GM19035 (cell line): ENCODE measurements around the gene KRTAP10-4.
"Not testable (repeated sequence)": the region's sequence is repeated elsewhere in the genome, so short reads cannot be mapped to it uniquely, and the experiment has no call there.

Experiments used
- ATAC-seq: cut with Tn5 transposase; IDR thresholded peaks from one replicate; pipeline ENCODE4 v1.9.1; 2021; ENCODE audit not compliant: unreplicated experiment

The KRTAP10-4 gene

DNA sequence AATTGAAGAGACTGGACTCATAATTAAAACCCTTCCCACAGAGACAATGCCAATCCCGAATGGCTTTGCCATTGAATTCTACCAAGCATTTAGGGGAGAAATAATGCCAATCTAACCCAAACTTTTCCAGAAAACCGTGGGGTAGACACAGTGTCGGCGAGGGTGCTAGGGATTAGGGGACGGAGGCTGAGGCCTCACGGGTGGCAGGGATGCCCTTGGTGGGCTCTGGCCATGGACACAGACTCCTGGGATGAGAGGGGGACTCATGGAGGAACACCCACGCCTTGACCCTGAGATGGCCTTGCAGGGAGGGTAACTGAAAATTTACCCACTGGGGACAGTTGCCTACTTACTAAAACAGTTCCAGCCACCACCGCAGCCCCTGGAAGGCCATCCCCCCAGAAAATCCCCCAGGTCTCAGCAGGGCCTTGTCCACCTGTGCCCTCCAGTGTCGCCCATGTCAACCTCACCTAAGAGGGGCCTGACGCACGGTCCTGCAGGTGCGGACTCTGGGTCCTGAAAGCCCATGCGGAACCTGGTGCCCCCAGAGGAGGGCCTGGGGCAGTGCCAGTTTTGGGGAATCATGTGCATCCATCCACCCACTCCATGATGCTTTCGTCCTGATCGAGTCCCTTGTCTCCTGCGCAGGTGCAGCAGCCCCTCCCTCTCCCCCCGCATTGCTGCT, 5.0 kb downstream of the KRTAP10-4 start:
- ATAC-seq = no peak

DNA sequence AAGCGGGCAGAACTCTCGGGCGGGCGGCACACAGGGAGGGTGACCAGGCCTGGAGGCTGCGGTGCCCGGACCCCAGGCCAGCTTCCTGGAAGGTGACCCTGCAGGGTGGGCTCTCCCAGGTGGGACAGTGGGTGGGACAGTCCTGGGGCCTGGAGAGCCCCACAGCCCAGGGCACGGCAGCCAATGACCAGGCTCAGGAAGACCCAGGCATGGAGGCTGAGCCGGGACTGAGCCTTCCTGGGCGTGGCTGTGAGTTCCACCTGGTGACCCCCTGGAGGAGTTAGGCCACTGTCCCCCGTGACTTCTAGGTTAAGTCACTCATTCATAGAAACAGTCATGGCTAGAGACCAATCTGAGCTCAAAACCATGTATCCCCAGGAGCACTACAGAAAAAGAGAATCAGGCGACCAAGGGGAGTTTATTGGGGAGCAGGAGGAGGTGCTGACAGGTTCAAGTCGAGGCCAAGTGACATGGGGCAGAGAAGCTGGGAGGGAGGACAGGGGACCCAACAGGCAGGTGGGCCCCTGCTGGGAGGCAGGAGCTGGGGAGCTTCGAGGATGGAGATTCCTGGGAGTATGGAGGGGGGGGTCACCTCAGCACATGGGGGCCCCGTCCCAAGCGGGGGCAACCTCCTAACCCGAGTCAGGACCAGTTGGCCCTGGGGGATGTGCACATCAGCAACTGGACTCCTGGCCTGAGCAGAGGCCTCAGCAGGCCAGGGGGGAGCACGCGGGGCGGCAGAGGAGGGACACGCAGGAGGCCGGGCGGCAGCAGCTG, 5.7 kb downstream of the KRTAP10-4 start:
- no peak for ATAC-seq

DNA sequence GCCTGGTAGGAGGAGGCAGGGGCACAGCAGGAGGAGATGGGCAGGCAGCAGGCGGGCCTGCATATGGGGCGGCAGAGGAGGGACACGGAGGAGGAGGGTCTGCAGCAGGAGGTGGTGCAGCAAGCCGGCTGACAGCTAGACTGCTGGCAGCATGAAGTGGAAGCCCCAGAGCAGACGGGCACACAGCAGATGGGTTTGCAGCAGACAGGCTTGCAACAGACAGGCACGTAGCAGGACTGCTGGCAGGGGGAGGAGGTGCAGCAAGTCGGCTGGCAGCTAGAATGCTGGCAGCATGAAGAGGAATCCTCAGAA, 6.3 kb downstream of the KRTAP10-4 start:
- no peak for ATAC-seq

DNA sequence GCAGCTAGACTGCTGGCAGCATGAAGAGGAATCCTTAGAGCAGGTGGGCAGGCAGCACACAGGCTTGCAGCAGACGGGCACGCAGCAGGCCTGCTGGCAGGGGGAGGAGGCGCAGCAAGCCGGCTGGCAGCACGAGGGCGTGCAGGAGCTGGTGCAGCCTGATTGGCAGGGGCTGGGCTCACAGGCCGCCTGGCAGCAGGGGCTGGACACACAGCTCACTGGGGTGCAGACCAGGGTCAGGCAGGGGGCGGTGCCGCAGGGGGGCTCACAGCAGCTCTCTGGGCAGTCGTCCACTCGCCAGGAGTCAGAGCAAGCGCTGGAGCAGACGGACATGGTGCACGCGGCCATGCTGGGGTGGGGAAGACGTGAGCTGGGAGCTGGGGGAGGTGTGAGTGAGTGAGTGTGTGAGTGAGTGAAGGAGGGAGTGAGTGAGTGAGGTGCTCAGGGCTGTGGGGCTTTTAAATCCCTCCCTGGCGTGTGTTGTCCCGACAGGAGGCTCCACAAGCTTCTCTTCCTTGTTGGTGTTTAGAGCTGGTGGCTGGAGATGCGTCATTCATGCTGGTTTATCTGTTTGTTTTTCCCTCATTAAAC, 6.8 kb downstream of the KRTAP10-4 start, which contains the start of gene KRTAP10-5:
TSS of gene KRTAP10-5 (minus strand) at position 374 of the 591 bp plus-strand sequence. CDS start at position 348, 26 bp downstream.
- ATAC-seq = not testable (repeated sequence)

DNA sequence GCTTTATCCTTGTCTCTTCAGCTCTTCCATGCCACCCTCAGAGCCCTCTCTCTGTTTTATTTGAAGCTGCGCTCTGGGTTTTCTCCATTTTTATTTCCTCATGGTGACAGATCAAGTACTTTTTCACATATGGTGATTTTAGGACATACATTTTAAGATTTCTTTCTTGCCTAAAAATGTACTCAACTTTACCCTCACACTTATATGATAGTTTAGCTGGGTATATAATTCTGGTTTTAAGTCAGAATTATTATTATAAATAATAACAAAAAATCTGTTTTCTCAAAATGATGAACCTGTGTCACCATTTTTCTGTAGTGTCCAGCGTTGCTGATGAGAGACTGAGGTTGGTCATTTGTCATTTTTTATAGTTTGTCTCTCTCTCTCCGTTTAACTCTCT, 7.6 kb downstream of the KRTAP10-4 start:
- no peak for ATAC-seq

DNA sequence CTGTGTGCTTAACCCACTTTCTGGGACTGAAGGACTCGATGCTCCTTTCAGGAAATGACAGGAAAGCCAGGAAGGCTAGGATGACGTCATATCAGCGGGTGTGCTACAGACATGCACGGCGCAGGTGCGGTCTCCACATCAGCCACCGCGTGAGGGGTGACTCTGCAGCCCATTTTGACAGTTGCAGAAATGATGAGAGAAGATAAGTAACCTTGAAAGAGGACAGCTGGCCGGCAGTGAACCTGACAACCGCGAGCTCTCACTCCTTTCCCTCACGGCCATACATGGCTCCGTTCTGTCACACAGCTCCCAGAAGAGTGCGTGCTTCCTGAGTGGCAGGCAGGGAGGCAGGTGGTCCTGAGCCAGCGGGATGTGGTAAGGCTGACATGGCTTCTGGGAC, 8.5 kb downstream of the KRTAP10-4 start:
- no peak for ATAC-seq

DNA sequence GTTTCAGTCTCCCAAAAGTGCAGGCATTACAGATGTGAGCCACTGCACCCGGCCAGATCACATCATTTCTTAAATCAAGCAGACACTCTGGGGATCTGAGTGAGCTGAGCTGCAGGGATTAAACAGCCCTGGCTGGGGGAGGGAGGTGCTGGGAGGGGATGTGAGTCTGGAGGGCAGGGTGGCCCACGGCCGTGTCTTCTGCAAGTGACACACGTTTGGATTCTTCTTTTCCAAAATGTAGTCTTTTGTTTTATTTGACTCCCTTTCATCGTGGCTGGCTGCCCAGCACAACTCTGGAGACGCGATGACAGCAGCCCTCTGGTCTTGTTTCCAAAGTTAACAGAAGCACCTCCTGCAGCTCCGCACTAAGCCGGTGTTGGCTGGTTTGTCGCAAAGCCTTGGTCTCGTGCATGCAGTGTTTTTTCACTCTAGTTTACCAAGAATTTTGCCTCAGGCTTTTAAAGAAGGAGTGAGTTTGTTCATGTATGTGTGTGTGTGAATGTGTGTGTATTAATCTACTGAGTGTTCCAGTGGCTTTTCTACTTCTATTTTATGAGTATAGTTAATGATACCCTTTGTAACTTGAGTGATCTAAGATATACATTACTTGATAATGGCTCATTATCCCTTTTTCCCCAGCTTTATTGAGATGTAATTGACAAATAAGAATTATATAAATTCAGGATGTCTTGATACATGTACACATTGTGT, 9.7 kb downstream of the KRTAP10-4 start:
- no peak for ATAC-seq

DNA sequence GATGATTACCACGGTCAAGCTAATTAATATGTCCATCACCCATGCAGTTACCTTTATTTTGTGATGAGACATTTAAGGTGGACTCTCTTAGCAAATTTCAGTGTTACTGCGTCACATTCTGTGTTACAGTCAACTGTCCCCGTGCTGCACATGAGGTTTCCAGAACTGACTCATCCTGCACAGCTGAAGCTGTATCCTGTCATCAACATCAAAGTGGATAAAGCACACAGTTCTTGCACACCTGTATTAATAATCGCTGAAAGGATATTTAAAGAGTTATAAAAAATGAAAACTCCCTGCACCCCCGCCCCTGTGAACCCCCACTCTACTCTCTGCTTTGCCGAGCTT, 10.2 kb downstream of the KRTAP10-4 start:
- ATAC-seq = no peak

DNA sequence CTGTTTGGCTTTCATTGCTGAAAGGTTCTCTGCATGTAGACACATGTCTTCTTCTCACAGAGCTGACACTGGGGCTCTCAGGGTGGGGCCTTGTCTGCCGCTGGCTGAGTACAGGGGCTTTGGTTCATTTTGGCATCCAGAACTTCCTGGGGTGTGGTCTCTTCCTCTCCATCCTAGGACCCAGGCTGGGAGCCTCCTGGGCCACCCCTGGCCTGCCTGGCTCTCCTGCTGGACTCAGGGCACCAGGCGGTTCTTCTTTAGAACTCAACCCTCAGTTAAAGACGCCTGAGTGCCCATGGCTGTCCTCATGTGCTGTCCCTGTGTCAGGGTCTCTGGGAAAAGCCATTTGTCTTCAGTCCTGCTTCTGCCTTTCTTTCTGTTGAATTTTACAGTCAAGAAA, 12.4 kb downstream of the KRTAP10-4 start:
- no peak for ATAC-seq

DNA sequence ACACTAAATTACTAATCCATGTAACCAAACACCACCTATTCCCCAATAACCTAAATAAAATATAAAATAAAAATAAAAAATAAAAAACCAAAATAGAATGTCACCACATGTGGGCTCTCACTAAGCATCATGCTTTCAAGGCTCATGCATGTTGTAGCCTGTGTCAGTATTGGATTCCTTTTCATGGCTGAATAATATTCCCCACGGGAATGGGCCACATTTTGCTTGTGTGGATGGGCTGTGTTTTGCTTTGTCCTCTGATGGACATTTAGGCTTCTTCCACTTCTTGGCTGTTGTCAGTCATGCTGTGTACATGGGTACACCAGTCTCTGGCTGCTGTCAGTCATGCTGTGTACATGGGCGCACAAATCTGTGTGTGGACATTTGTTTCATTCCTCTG, 15.6 kb downstream of the KRTAP10-4 start:
- no peak for ATAC-seq

DNA sequence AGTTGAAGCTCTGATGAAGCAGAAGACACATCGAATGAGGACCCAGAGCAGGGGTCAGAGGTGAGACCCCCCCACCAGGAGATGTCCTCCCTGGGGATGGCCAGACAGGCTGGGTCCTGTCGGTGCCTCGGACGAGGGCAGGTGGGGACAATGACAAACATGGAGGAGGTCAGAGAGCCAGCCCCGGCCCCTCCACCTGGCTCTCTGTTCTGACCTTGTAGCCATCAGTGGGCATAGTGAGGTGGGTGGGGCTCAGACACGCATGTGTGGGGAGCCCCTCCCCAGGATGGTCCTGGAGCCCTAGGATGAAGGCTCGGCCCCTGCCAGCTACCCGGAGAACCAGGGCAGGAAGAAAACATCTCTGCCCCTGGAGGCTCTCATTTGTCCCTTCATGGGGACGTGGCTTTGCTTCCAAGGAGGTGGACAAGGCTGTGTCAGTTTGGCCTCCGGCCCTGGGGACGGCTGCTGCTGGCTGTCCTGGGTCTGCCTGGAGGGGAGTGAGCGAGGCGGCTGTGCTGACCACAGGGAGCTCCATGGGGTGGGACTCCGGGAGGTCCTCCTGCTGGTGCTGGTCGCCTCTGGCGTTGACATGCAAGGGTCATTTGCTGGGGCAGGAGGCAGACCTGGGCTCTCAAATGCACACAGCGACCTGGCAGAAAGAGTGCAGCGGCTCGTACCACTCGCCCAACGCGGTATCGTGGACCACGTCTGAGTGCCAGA, 16.2 kb downstream of the KRTAP10-4 start:
- ATAC-seq = no peak

DNA sequence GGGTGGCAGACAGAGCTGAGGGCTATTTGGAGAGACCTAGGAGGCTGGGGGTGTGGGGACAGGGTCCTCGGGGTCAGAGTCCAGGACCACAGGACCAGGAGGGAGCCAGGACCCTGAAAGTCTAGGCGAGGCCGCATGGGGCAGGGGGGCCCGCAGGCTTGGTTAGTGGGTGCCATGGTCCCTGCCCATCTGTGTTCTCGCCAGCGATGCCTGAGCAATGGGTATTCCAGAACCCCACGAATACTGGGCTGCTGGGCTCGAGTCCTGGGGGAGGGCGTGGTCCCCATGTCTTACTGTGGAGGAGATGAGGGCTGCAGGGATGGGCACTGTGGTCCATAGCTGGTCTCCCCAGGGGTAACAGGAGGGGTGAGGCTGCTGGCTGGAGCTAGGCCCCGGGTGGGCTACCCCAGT, 16.8 kb downstream of the KRTAP10-4 start:
- ATAC-seq = no peak

DNA sequence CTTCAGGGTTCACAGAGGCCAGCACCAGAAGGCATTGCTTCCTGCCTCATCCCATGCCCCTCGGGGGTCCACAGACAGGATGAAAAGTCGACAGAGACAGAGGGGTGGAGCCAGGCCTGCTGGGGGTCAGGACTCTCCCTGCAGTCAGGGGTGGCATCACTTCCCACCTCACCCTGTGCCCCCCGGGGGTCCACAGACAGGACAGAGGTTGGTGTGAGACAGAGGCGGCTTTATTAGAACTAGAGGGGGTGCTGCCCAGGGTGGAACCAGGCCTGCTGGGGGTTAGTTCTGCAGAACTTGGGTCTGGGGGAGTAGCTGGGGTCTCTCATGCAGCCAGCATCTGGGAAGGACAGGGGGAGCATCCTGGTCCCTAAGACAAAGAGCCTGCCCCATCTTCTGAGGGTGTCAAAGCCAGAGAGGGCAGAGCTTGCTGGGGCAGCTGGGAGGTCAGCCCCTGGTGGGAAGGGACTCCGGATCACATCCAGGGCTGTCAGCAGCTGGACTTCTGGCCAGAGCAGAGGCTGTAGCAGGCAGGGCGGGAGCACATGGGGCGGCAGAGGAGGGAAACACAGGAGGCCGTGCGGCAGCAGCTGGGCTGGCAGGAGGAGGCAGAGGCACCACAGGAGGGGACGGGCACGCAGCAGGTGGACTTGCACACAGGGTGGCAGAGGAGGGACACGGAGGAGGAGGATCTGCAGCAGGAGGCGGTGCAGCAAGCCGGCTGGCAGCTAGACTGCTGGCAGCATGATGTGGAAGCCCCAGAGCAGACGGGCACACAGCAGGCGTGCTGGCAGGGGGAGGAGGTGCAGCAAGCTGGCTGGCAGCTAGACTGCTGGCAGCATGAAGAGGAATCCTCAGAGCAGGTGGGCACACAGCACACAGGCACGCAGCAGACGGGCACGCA, 17.6 kb downstream of the KRTAP10-4 start:
- not testable (repeated sequence) for ATAC-seq

DNA sequence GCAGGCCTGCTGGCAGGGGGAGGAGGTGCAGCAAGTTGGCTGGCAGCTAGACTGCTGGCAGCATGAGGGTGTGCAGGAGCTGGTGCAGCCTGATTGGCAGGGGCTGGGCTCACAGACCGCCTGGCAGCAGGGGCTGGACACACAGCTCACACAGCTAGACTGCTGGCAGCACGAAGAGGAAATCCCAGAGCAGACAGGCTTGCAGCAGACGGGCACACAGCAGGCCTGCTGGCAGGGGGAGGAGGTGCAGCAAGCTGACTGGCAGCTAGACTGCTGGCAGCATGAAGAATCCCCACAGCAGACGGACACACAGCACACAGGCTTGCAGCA, 18.2 kb downstream of the KRTAP10-4 start:
- ATAC-seq = not testable (repeated sequence)

DNA sequence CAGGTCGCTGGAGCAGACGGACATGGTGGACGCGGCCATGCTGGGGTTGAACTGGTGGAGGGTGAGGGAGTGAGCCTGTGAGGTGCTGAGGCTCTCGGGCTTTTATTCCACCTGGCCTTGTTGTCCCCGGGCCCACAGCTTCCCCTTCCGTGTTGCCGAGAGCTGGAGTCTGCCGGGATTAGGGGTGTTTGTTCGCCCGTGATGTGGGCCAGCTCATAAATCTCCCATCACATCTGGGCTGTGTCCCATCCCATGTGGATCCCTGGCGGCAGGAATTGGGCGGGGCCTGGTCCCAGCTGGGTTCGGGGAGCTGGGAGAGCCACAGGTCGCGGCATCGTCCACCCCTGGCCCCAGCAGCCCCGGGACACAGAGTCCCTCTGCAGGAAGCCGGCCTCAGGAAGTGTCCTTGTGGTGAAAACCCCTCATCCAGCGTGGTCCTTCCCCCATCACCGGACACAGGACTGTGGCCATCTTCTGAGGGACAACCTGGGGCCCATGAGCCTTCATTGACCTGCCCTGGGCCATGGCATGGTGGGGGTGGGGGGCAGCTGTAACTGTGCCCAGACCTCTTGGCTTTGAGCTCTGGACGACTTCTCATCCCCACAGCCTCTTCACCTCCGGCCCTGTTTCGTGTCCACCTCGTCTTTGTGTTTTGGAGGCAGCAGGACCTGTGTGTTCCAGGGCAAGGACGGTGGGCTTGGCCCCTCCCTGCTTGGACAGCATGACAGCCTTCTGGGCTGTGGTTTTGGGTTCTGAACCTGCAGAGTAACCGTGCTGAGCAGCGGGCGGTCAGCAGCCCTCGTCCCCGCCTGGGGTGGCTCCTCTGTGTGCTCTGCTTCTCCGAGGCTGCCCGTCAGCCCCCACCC, 19.1 kb downstream of the KRTAP10-4 start, which contains the start of gene KRTAP10-6:
TSS of gene KRTAP10-6 (minus strand) at position 60 of the 866 bp plus-strand sequence. CDS start at position 39, 21 bp downstream.
- no peak for ATAC-seq

DNA sequence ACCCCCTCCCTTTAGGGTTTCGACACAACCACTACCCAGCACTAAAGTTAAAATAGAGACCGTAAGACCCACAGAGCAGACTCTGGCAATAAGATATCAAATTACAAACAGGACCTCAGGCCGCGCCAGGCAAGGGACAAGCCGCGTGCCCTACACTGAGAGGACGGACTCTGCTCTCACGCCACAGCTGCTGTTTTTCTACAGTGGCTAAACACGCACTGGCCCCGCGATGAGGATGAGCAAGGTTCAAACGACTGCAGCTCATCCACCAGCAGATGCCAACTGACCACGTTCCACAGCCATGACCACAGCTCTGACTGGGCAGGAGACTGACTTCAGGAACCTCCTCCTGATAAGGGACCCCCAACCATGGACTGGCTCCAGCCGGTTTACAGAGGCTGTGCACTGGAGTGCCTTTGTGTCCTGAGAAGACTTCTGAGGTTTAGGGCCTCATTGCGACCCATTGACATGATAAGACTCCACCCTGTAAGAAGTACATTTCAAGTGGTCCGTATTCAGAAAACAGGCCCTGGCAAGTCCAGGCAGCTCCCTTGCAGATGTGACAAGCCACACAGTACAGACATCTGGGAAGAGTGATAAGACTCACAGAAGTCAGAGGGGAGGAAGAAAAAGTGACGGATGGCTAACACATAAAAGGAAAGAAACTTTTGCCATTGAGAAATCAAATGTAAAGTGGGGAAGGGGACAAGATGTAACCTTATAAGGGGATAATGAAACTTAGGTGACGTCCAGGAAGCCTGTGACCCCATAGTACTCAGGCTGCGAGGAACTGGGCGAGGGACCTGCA, 20.3 kb downstream of the KRTAP10-4 start:
- ATAC-seq = no peak

DNA sequence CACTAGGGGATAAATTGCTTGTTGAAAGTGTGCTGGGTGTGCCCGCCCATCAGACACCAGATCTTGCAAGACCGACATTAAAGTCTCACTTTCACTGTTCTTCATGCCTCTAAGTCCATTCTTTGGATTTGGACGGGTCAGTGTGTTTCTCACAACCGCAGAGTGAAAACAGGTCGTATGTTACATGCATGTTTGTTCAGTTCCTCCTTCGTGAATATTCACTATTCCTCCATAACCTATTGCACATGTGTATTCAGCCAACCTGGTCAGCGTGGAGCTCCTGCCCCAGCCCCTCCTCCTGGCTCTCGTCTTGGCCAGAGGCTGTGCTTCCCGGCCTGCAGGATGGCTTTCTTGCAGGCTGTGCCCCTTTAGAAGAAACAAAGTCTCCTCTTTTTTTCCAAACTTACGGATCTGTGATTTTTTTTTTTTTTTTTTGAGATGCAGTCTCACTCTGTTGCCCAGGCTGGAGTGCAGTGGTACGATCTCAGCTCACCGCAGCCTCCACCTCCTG, 20.9 kb downstream of the KRTAP10-4 start:
- ATAC-seq = no peak

DNA sequence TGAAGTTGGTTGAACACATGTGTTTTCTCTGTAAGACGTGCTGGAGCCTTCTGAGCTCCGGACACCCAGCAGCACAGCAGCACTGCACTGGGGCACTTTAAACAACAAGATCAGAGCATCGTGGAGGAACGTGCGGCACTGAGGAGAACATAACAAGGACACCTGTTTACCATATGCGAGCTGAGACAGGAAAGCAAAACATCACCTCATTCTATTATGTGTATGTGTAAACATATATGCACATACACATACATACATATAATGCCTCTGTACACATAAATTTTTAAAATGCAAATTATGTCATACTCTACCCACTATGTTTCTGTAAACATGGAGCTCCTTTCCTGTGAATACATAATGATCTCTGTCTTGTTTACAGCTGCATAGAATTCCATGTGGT, 22.0 kb downstream of the KRTAP10-4 start:
- ATAC-seq = no peak
